Measurements from ENCODE around the gene MTAP.

DNA sequence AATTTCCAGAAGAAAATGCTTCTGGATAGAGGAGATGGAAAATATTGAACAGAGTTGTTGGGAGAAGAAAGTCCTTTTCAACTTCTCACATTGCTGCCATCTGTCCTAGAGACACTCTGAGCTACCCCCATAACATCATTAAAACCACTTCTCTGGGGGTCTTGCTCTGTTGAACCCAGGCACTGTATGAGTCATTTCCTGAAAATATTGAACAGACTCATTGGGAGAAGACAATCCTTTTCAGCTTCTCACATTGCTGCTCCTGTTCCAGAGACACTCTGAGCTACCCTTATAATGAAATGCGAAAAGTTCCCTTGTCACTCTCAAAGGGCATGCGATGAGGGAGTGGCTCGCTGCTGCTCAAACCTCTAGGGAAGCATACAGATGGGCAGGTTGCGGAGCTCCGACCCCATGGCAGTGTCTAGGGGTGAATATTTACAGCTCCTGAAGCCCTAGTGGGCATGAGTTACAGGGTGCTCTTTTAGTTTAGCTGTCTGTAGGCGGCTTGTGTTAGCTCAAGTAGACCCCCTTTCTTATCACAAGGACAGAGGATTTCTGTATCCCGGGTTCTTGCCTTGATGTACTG, 101.0 kb downstream of the MTAP start:
- TF ChIP-seq, protein P1, sequence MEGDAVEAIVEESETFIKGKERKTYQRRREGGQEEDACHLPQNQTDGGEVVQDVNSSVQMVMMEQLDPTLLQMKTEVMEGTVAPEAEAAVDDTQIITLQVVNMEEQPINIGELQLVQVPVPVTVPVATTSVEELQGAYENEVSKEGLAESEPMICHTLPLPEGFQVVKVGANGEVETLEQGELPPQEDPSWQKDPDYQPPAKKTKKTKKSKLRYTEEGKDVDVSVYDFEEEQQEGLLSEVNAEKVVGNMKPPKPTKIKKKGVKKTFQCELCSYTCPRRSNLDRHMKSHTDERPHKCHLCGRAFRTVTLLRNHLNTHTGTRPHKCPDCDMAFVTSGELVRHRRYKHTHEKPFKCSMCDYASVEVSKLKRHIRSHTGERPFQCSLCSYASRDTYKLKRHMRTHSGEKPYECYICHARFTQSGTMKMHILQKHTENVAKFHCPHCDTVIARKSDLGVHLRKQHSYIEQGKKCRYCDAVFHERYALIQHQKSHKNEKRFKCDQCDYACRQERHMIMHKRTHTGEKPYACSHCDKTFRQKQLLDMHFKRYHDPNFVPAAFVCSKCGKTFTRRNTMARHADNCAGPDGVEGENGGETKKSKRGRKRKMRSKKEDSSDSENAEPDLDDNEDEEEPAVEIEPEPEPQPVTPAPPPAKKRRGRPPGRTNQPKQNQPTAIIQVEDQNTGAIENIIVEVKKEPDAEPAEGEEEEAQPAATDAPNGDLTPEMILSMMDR (IDR thresholded peaks at IDR 0.05; ENCODE audit: insufficient read depth, low read length, poor library complexity, severe bottlenecking), result no peak
- no peak for TF ChIP-seq EZH2phosphoT487 (conservative IDR thresholded peaks at IDR 0.05; ENCODE audit: low read length)

Data from SU-DHL-6 (cell line).